Mesenteric fat pad (tissue), 1 donor: ENCODE data around the gene GUCY2D. TPM values are rescaled to one million over a fixed set of nuclear protein-coding genes. Genes with fewer than 3 reads are reported as not detected.
"Not testable (repeated sequence)": the region's sequence is repeated elsewhere in the genome, so short reads cannot be mapped to it uniquely, and the experiment has no call there.

Experiments used
- DNase-seq: peaks from one replicate; pipeline ENCODE4 v3.0.0-alpha.2; 2020; ENCODE audit warnings: low spot score
- total RNA-seq: library from RNA; stranded (reverse); fragmentation: NEBNext Ultra II Directional; extraction: Animal tissue kit (Norgen Biotek cat#: 25700); gene quantifications from one replicate; pipeline ENCODE4 v1.2.1, GENCODE V29; 2021
- donor health status: DM: yes; HTN: yes; CAD: no.

The GUCY2D gene
- total RNA-seq, 1 donor from 2014 or later: not detected

GRCh38 chr17:8015957-8016631, 13.7 kb downstream of the GUCY2D start:
- DNase-seq: peak; percentile 89

- no peak for DNase-seq
These were observed 14.4 kb downstream of the GUCY2D start for GRCh38 chr17:8016632-8017424.

GRCh38 chr17:8018436-8018835, 16.0 kb downstream of the GUCY2D start:
- no peak for DNase-seq

- peak; percentile 59 for DNase-seq
These were observed 16.8 kb downstream of the GUCY2D start for GRCh38 chr17:8019166-8019565.

GRCh38 chr17:8019665-8020650, 17.5 kb downstream of the GUCY2D start:
- peak; percentile 87 for DNase-seq

- peak; percentile 55 for DNase-seq
These were observed 18.6 kb downstream of the GUCY2D start for GRCh38 chr17:8020776-8021564.

- DNase-seq: peak; percentile 82
These were observed 19.3 kb downstream of the GUCY2D start for GRCh38 chr17:8021565-8022359.

GRCh38 chr17:8022360-8023003, 20.1 kb downstream of the GUCY2D start:
- DNase-seq: no peak

- DNase-seq: not testable (repeated sequence)
These were observed 21.7 kb downstream of the GUCY2D start for GRCh38 chr17:8024161-8024560.

- peak; percentile 67 for DNase-seq
These were observed 22.9 kb downstream of the GUCY2D start for GRCh38 chr17:8025176-8025911.

GRCh38 chr17:8029121-8029520, 26.7 kb downstream of the GUCY2D start:
- DNase-seq: no peak

GRCh38 chr17:8031261-8031661, 28.8 kb downstream of the GUCY2D start:
- DNase-seq: no peak

- DNase-seq: no peak
These were observed 29.5 kb downstream of the GUCY2D start for GRCh38 chr17:8031950-8032349.

GRCh38 chr17:8032442-8032841, 30.0 kb downstream of the GUCY2D start:
- DNase-seq: no peak

GRCh38 chr17:8038954-8039610, 36.7 kb downstream of the GUCY2D start, which contains the start of gene ALOX15B:
TSS of gene ALOX15B (plus strand) at chr17:8039059. CDS start at chr17:8039156, 97 bp downstream.
- no peak for DNase-seq

- DNase-seq: no peak
These were observed 37.3 kb downstream of the GUCY2D start for GRCh38 chr17:8039611-8040168.

- peak; percentile 41 for DNase-seq
These were observed 39.0 kb downstream of the GUCY2D start for GRCh38 chr17:8041249-8041928.
